Naive thymus-derived CD4-positive, alpha-beta T cell (primary cell): ENCODE results near the gene AQP1. TPM values are rescaled to one million over a fixed set of nuclear protein-coding genes. Genes with fewer than 3 reads are reported as not detected.

Experiments
- ATAC-seq: fragments of 150-1000 bp; cut with Tn5 transposase; 2 replicates; pipeline ENCODE4 v1.10.0; 2021; ENCODE audit warnings: mild to moderate bottlenecking, moderate library complexity
- CTCF ChIA-PET: fragments of 350-600 bp; sonication (Branson Sonifier 250); formaldehyde crosslinking; loops from one replicate; lab custom pipeline; 2021; ENCODE audit warnings: antibody characterized with exemption; lab: Charles Lee
- POLR2A ChIA-PET: fragments of 350-600 bp; sonication (Branson Sonifier 250); formaldehyde crosslinking; loops from one replicate; lab custom pipeline; 2021; ENCODE audit warnings: antibody characterized with exemption, inconsistent platforms; lab: Charles Lee
- DNase-seq, 9 donors: peaks; one replicate each; pipeline versions ENCODE4 v3.0.0 to v3.0.0-alpha.2; 2020 to 2022; ENCODE audit warnings: mixed read lengths in 1 of 9
- H3K27ac ChIP-seq: one replicate; pipeline ENCODE4 v1.7.0; 2013; ENCODE audit warnings: mild to moderate bottlenecking, low read depth, low read length, moderate library complexity
- H3K27me3 ChIP-seq, 2 donors: one replicate each; pipeline ENCODE4 v1.7.0; 2013; ENCODE audit warnings: low read length in 2 of 2, mild to moderate bottlenecking in 2 of 2, moderate library complexity in 2 of 2; ENCODE audit not compliant: control insufficient read depth in 2 of 2, insufficient read depth in 2 of 2
- H3K36me3 ChIP-seq, 3 experiments: 1 replicate in 2 of 3; 2 replicates in 1 of 3; pipeline ENCODE4 v1.7.0; 2013; ENCODE audit warnings: low read length in 3 of 3, mild to moderate bottlenecking in 3 of 3, moderate library complexity in 1 of 3; ENCODE audit not compliant: insufficient read depth in 3 of 3, control insufficient read depth in 2 of 3
- H3K4me1 ChIP-seq, 2 donors: one replicate each; pipeline ENCODE4 v1.7.0; 2013; ENCODE audit warnings: low read length in 2 of 2, mild to moderate bottlenecking in 2 of 2, moderate library complexity in 1 of 2; ENCODE audit not compliant: control insufficient read depth in 2 of 2, insufficient read depth in 2 of 2
- H3K4me3 ChIP-seq: 2 replicates; pipeline ENCODE4 v1.7.0; 2013; ENCODE audit warnings: mild to moderate bottlenecking, low read length
- H3K9me3 ChIP-seq, 3 experiments: 1 replicate in 2 of 3; 2 replicates in 1 of 3; pipeline ENCODE4 v1.7.0; 2013; ENCODE audit warnings: low read length in 3 of 3; ENCODE audit not compliant: control insufficient read depth in 2 of 3
- H3K27ac Mint-ChIP-seq, 9 donors: one replicate each; pipeline ENCODE4 v1.8.0; 2020 to 2022; ENCODE audit warnings: mixed read lengths in 9 of 9, mild to moderate bottlenecking in 8 of 9, moderate library complexity in 5 of 9, inconsistent platforms in 2 of 9
- H3K27me3 Mint-ChIP-seq, 5 donors: one replicate each; pipeline ENCODE4 v1.8.0; 2021 to 2022; ENCODE audit warnings: mixed read lengths in 5 of 5, mild to moderate bottlenecking in 1 of 5
- H3K36me3 Mint-ChIP-seq, 5 donors: one replicate each; pipeline ENCODE4 v1.8.0; 2020 to 2022; ENCODE audit warnings: mixed read lengths in 5 of 5, mild to moderate bottlenecking in 3 of 5, inconsistent platforms in 1 of 5
- H3K4me1 Mint-ChIP-seq, 7 donors: one replicate each; pipeline ENCODE4 v1.8.0; 2020 to 2022; ENCODE audit warnings: mixed read lengths in 7 of 7, mild to moderate bottlenecking in 3 of 7, inconsistent platforms in 1 of 7
- H3K4me3 Mint-ChIP-seq, 10 donors: one replicate each; pipeline ENCODE4 v1.8.0; 2020 to 2022; ENCODE audit warnings: mild to moderate bottlenecking in 10 of 10, mixed read lengths in 10 of 10, moderate library complexity in 6 of 10, inconsistent platforms in 2 of 10
- H3K9me3 Mint-ChIP-seq, 11 donors: one replicate each; pipeline ENCODE4 v1.8.0; 2020 to 2022; ENCODE audit warnings: mixed read lengths in 11 of 11, mild to moderate bottlenecking in 4 of 11, inconsistent platforms in 1 of 11, moderate library complexity in 1 of 11
- intact Hi-C, 2 donors: fragments of 100-400 bp; cut with micrococcal nuclease; formaldehyde crosslinking; loops; one replicate each; pipeline ENCODE4 v1.15.1; 2023
- polyA plus RNA-seq, 2 donors: library from polyadenylated mRNA; unstranded; fragments of 300-500 nt; fragmentation: Illumina TruSeq; gene quantifications; one replicate each; pipeline ENCODE4 v1.2.3, GENCODE V29; 2021
- total RNA-seq, 6 experiments: library from RNA in 5 of 6; stranded (reverse) in 5 of 6; gene quantifications; 1 replicate in 5 of 6; 2 replicates in 1 of 6; pipeline ENCODE4 v1.2.3 and lab custom pipeline; 2021 to 2026

Gene AQP1
- total and polyA plus RNA-seq, 7 experiments from 2014 or later = 0.12 to 0.37 (median 0.16) TPM; not detected in 3

GRCh38 chr7:30923009-30923773 is 11.5 kb downstream of the AQP1 start:
- no peak overlapping the region for H3K27ac Mint-ChIP-seq
- Histone ChIP-seq H3K27me3 (no peaks in the 10 kb centered on the region), H3K9me3 (no peaks in the 10 kb centered on the region), H3K36me3 (no peaks in the 10 kb centered on the region), H3K4me3 (no peak overlapping the region), H3K4me1 (no peaks in the 10 kb centered on the region), H3K27ac (no peak overlapping the region)
- POLR2A ChIA-PET = no interaction called here
- H3K9me3 Mint-ChIP-seq = peaks cover 0 to 8% (median 3%) of the 10 kb centered on the region in 11 donors
- intact Hi-C loops = no loop called here
- ATAC-seq (no peak), DNase-seq (peak in 1 of 9 donors; percentile 12)
- no peaks in the 10 kb centered on the region for H3K36me3 Mint-ChIP-seq
- no peaks in the 10 kb centered on the region for H3K27me3 Mint-ChIP-seq
- peaks cover 0 to 2% (median 0%) of the 10 kb centered on the region in 7 donors for H3K4me1 Mint-ChIP-seq
- CTCF ChIA-PET = no interaction called here
- no peak overlapping the region for H3K4me3 Mint-ChIP-seq

- DNase-seq (peak in 1 of 9 donors; percentile 8), ATAC-seq (peak; percentile 12)
- no peaks in the 10 kb centered on the region for H3K36me3 Mint-ChIP-seq
- H3K27ac ChIP-seq = no peak overlapping the region
- H3K36me3 ChIP-seq = no peaks in the 10 kb centered on the region
- H3K9me3 Mint-ChIP-seq = peaks cover 0 to 8% (median 3%) of the 10 kb centered on the region in 11 donors
- intact Hi-C loops = no loop called here
- H3K4me1 ChIP-seq = no peaks in the 10 kb centered on the region
- POLR2A ChIA-PET = no interaction called here
- CTCF ChIA-PET = no interaction called here
- no peak overlapping the region for H3K4me3 ChIP-seq
- H3K27me3 Mint-ChIP-seq = no peaks in the 10 kb centered on the region
- no peak overlapping the region for H3K4me3 Mint-ChIP-seq
- peak overlapping the region in 1 of 9 donors; percentile 62 for H3K27ac Mint-ChIP-seq
- H3K9me3 ChIP-seq = no peaks in the 10 kb centered on the region
- H3K27me3 ChIP-seq = no peaks in the 10 kb centered on the region
- H3K4me1 Mint-ChIP-seq = peaks cover 0 to 2% (median 0%) of the 10 kb centered on the region in 7 donors
These were observed 12.2 kb downstream of the AQP1 start for GRCh38 chr7:30923774-30924413.

- Histone ChIP-seq H3K27ac (no peak overlapping the region), H3K4me3 (no peak overlapping the region), H3K4me1 (no peaks in the 10 kb centered on the region), H3K36me3 (no peaks in the 10 kb centered on the region), H3K27me3 (no peaks in the 10 kb centered on the region), H3K9me3 (no peaks in the 10 kb centered on the region)
- Mint-ChIP-seq H3K27me3 (no peaks in the 10 kb centered on the region), H3K4me3 (no peak overlapping the region), H3K27ac (no peak overlapping the region), H3K9me3 (peaks cover 0 to 8% (median 3%) of the 10 kb centered on the region in 11 donors), H3K36me3 (no peaks in the 10 kb centered on the region), H3K4me1 (peaks cover 0 to 2% (median 0%) of the 10 kb centered on the region in 7 donors)
- ChIA-PET CTCF (no interaction called here), POLR2A (no interaction called here)
- intact Hi-C loops = no loop called here
- no peak for ATAC-seq
- peak in 1 of 9 donors; percentile 8 for DNase-seq
These were observed 13.0 kb downstream of the AQP1 start for GRCh38 chr7:30924624-30925023.

- no peaks in the 10 kb centered on the region for H3K4me1 ChIP-seq
- no peaks in the 10 kb centered on the region for H3K9me3 ChIP-seq
- intact Hi-C loops = no loop called here
- H3K27me3 Mint-ChIP-seq = peaks cover 0 to 4% (median 0%) of the 10 kb centered on the region in 5 donors
- H3K36me3 Mint-ChIP-seq = no peaks in the 10 kb centered on the region
- H3K27ac Mint-ChIP-seq = no peak overlapping the region
- H3K27ac ChIP-seq = no peak overlapping the region
- DNase-seq (peak in 1 of 9 donors; percentile 10), ATAC-seq (no peak)
- POLR2A ChIA-PET = no interaction called here
- H3K9me3 Mint-ChIP-seq = peaks cover 0 to 8% (median 3%) of the 10 kb centered on the region in 11 donors
- CTCF ChIA-PET = no interaction called here
- H3K36me3 ChIP-seq = no peaks in the 10 kb centered on the region
- peaks cover 0 to 2% (median 0%) of the 10 kb centered on the region in 7 donors for H3K4me1 Mint-ChIP-seq
- H3K27me3 ChIP-seq = no peaks in the 10 kb centered on the region
- no peak overlapping the region for H3K4me3 ChIP-seq
- H3K4me3 Mint-ChIP-seq = no peak overlapping the region
These were observed 13.5 kb downstream of the AQP1 start for GRCh38 chr7:30925117-30925516.

GRCh38 chr7:30925913-30926312 is 14.3 kb downstream of the AQP1 start:
- no peak overlapping the region for H3K27ac Mint-ChIP-seq
- H3K9me3 ChIP-seq = no peaks in the 10 kb centered on the region
- POLR2A ChIA-PET = no interaction called here
- H3K4me3 ChIP-seq = no peak overlapping the region
- no peak overlapping the region for H3K4me3 Mint-ChIP-seq
- H3K4me1 ChIP-seq = no peaks in the 10 kb centered on the region
- ATAC-seq = no peak
- CTCF ChIA-PET = no interaction called here
- H3K9me3 Mint-ChIP-seq = peaks cover 0 to 8% (median 3%) of the 10 kb centered on the region in 11 donors
- H3K36me3 Mint-ChIP-seq = no peaks in the 10 kb centered on the region
- intact Hi-C loops = no loop called here
- H3K4me1 Mint-ChIP-seq = peaks cover 0 to 2% (median 0%) of the 10 kb centered on the region in 7 donors
- no peaks in the 10 kb centered on the region for H3K27me3 ChIP-seq
- peak in 1 of 9 donors; percentile 8 for DNase-seq
- no peak overlapping the region for H3K27ac ChIP-seq
- H3K36me3 ChIP-seq = no peaks in the 10 kb centered on the region
- H3K27me3 Mint-ChIP-seq = peaks cover 0 to 5% (median 0%) of the 10 kb centered on the region in 5 donors

GRCh38 chr7:30926313-30926712 is 14.7 kb downstream of the AQP1 start:
- H3K27ac Mint-ChIP-seq = no peak overlapping the region
- H3K36me3 Mint-ChIP-seq = no peaks in the 10 kb centered on the region
- ChIA-PET CTCF (no interaction called here), POLR2A (no interaction called here)
- ATAC-seq = no peak
- intact Hi-C loops = no loop called here
- H3K27me3 Mint-ChIP-seq = peaks cover 0 to 5% (median 0%) of the 10 kb centered on the region in 5 donors
- H3K4me3 Mint-ChIP-seq = no peak overlapping the region
- no peaks in the 10 kb centered on the region for H3K27me3 ChIP-seq
- H3K27ac ChIP-seq = no peak overlapping the region
- no peak for DNase-seq
- no peaks in the 10 kb centered on the region for H3K36me3 ChIP-seq
- no peak overlapping the region for H3K4me3 ChIP-seq
- peaks cover 0 to 8% (median 3%) of the 10 kb centered on the region in 11 donors for H3K9me3 Mint-ChIP-seq
- H3K4me1 ChIP-seq = no peaks in the 10 kb centered on the region
- peaks cover 0 to under 1% (median 0%) of the 10 kb centered on the region in 7 donors for H3K4me1 Mint-ChIP-seq
- no peaks in the 10 kb centered on the region for H3K9me3 ChIP-seq
